Measurements from ENCODE around the gene ATP4A. TPM values are rescaled to one million over a fixed set of nuclear protein-coding genes. Genes with fewer than 3 reads are reported as not detected.
A peak's percentile ranks its signal among the peaks of the same experiment; 100 is the strongest.

ATP4A gene
- total RNA-seq, 1 donor from 2014 or later, result not detected

GRCh38 chr19:35559281-35559659 is 4.2 kb downstream of the ATP4A start:
- intact Hi-C loops (cut with DNase I), result no loop called here
- peaks cover 21% of the 10 kb centered on the region for H3K27me3 ChIP-seq

GRCh38 chr19:35558400-35559280 is 4.8 kb downstream of the ATP4A start:
- H3K27me3 ChIP-seq, result peaks cover 21% of the 10 kb centered on the region

More at GRCh38 chr19:35559281-35559659, 4.2 kb downstream of the ATP4A start:
- Histone ChIP-seq H3K4me3 (no peak overlapping the region), H3K27ac (no peak overlapping the region), H3K4me1 (peaks cover 6% of the 10 kb centered on the region), H3K36me3 (no peaks in the 10 kb centered on the region), H3K9me3 (no peaks in the 10 kb centered on the region)
- no peak for DNase-seq
- ATAC-seq, result no peak
- TF ChIP-seq CTCF (IDR thresholded peaks at IDR 0.05), result no peak

GRCh38 chr19:35557539-35558399 is 5.7 kb downstream of the ATP4A start:
- Histone ChIP-seq H3K27me3 (peaks cover 21% of the 10 kb centered on the region), H3K9me3 (no peaks in the 10 kb centered on the region), H3K4me1 (peaks cover 6% of the 10 kb centered on the region), H3K4me3 (peak overlapping the region; percentile 31), H3K27ac (no peak overlapping the region), H3K36me3 (no peaks in the 10 kb centered on the region)
- ATAC-seq (peak; percentile 69), DNase-seq (peak; percentile 84)
- intact Hi-C loops (cut with DNase I), result no loop called here
- TF ChIP-seq CTCF (IDR thresholded peaks at IDR 0.05), result no peak

More at GRCh38 chr19:35558400-35559280, 4.8 kb downstream of the ATP4A start:
- no peak for ATAC-seq
- Histone ChIP-seq H3K4me3 (peak overlapping the region; percentile 31), H3K36me3 (no peaks in the 10 kb centered on the region), H3K27ac (no peak overlapping the region), H3K9me3 (no peaks in the 10 kb centered on the region), H3K4me1 (peaks cover 6% of the 10 kb centered on the region)
- TF ChIP-seq CTCF (IDR thresholded peaks at IDR 0.05), result no peak
- no peak for DNase-seq
- intact Hi-C loops (cut with DNase I), result no loop called here

- ATAC-seq, result no peak
- no peak for TF ChIP-seq CTCF (IDR thresholded peaks at IDR 0.05)
- DNase-seq, result no peak
- intact Hi-C loops (cut with DNase I), result no loop called here
- Histone ChIP-seq H3K27me3 (peaks cover 17% of the 10 kb centered on the region), H3K9me3 (no peaks in the 10 kb centered on the region), H3K36me3 (no peaks in the 10 kb centered on the region), H3K27ac (no peak overlapping the region), H3K4me3 (no peak overlapping the region), H3K4me1 (peaks cover 6% of the 10 kb centered on the region)
Measured at GRCh38 chr19:35556846-35557538, 6.5 kb downstream of the ATP4A start.

GRCh38 chr19:35556025-35556590 is 7.3 kb downstream of the ATP4A start:
- Histone ChIP-seq H3K4me3 (no peak overlapping the region), H3K9me3 (no peaks in the 10 kb centered on the region), H3K27ac (no peak overlapping the region), H3K27me3 (peaks cover 17% of the 10 kb centered on the region), H3K36me3 (no peaks in the 10 kb centered on the region), H3K4me1 (peaks cover 6% of the 10 kb centered on the region)
- no peak for ATAC-seq
- intact Hi-C loops (cut with DNase I), result no loop called here
- DNase-seq, result no peak
- TF ChIP-seq CTCF (IDR thresholded peaks at IDR 0.05), result no peak
